ENCODE results near the gene CCNL1.

The CCNL1 gene

GRCh38 chr3:157113832-157114505 lies 46.0 kb downstream of the CCNL1 start:
- H3K4me3 ChIP-seq (replicated peaks; ENCODE audit: insufficient read depth, low read length) = no peak overlapping the region
- no peak overlapping the region for H3K27ac ChIP-seq (replicated peaks)
- H3K27me3 ChIP-seq (ENCODE audit: insufficient read depth, poor library complexity, severe bottlenecking) = no peaks in the 10 kb centered on the region
- DNase-seq (ENCODE audit: low read depth in 1 of 2, low spot score in 1 of 2) = no peak
- TF ChIP-seq SPI1 (IDR thresholded peaks at IDR 0.05; ENCODE audit: borderline replicate concordance, low read depth) (no peak), GABPA (IDR thresholded peaks at IDR 0.05; ENCODE audit: low read depth) (no peak), POLR2AphosphoS5 (IDR thresholded peaks at IDR 0.05; ENCODE audit: low read depth) (no peak), REST (IDR thresholded peaks at IDR 0.05; ENCODE audit: insufficient replicate concordance, low read depth) (no peak)
- TF ChIP-seq, protein P1, sequence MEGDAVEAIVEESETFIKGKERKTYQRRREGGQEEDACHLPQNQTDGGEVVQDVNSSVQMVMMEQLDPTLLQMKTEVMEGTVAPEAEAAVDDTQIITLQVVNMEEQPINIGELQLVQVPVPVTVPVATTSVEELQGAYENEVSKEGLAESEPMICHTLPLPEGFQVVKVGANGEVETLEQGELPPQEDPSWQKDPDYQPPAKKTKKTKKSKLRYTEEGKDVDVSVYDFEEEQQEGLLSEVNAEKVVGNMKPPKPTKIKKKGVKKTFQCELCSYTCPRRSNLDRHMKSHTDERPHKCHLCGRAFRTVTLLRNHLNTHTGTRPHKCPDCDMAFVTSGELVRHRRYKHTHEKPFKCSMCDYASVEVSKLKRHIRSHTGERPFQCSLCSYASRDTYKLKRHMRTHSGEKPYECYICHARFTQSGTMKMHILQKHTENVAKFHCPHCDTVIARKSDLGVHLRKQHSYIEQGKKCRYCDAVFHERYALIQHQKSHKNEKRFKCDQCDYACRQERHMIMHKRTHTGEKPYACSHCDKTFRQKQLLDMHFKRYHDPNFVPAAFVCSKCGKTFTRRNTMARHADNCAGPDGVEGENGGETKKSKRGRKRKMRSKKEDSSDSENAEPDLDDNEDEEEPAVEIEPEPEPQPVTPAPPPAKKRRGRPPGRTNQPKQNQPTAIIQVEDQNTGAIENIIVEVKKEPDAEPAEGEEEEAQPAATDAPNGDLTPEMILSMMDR (IDR thresholded peaks at IDR 0.05; ENCODE audit: insufficient read depth, low read length) = no peak

- DNase-seq (ENCODE audit: low read depth in 1 of 2, low spot score in 1 of 2) = no peak
- Histone ChIP-seq H3K27me3 (ENCODE audit: insufficient read depth, poor library complexity, severe bottlenecking) (no peaks in the 10 kb centered on the region), H3K27ac (replicated peaks) (no peak overlapping the region), H3K4me3 (replicated peaks; ENCODE audit: insufficient read depth, low read length) (no peak overlapping the region)
- TF ChIP-seq POLR2AphosphoS5 (IDR thresholded peaks at IDR 0.05; ENCODE audit: low read depth) (no peak), GABPA (IDR thresholded peaks at IDR 0.05; ENCODE audit: low read depth) (no peak), SPI1 (IDR thresholded peaks at IDR 0.05; ENCODE audit: borderline replicate concordance, low read depth) (no peak)
- TF ChIP-seq, protein P1 (IDR thresholded peaks at IDR 0.05; ENCODE audit: insufficient read depth, low read length) = no peak
Observed at GRCh38 chr3:157112536-157112935, 47.4 kb downstream of the CCNL1 start.

GRCh38 chr3:157111518-157111917 lies 48.4 kb downstream of the CCNL1 start:
- Histone ChIP-seq H3K27me3 (ENCODE audit: insufficient read depth, poor library complexity, severe bottlenecking) (no peaks in the 10 kb centered on the region), H3K27ac (replicated peaks) (no peak overlapping the region), H3K4me3 (replicated peaks; ENCODE audit: insufficient read depth, low read length) (no peak overlapping the region)
- DNase-seq (ENCODE audit: low read depth in 1 of 2, low spot score in 1 of 2) = no peak
- TF ChIP-seq GABPA (IDR thresholded peaks at IDR 0.05; ENCODE audit: low read depth) = no peak
- TF ChIP-seq, protein P1 (IDR thresholded peaks at IDR 0.05; ENCODE audit: insufficient read depth, low read length) = no peak
- no peak for TF ChIP-seq SPI1 (IDR thresholded peaks at IDR 0.05; ENCODE audit: borderline replicate concordance, low read depth)
- no peak for TF ChIP-seq REST (IDR thresholded peaks at IDR 0.05; ENCODE audit: insufficient replicate concordance, low read depth)
- TF ChIP-seq POLR2AphosphoS5 (IDR thresholded peaks at IDR 0.05; ENCODE audit: low read depth) = no peak
